IPS DF 4.7 (cell line): Measurements from ENCODE around the gene PRKD1.

Source experiments
- DNase-seq: peaks from one replicate; pipeline ENCODE4 v3.0.0-alpha.2; 2013; ENCODE audit warnings: low spot score; ENCODE audit errors: extremely low read depth

The PRKD1 gene

DNA sequence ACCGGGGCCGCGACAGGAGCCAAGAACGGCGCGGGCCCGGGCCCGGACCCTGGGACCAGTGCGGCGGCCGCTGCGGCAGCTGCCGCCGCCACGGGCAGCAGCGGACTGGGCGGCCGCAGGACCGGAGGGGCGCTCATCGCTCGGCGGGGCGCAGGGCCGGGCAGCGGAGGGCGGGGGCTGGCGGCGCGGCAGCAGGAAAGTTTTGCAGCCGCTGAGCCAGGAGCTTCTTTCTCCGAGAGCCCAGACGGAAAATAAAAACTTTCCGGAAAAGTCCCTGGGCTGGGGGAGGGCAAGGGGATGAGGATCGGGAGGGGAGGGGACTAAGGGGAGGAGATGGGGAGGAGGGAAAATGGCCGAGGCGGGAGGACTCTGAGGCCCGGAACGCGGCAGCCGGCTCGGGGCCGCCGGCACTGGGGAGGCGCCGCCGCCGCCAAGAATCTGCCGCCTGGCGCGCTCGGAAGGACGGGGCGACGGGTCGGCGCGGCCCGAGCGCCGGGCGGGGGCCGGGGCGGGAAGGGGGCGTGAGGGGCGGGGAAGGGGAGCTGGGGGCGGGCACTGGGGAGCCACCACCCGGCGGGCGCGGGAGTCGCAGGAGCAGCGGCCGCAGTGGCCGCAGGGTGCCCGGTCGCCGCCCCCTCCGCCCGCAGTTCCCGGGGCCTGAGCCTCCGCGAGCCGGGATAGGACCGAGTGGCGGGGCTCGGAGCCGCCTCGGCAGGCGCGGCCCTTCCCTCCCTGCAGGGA, at the start of gene PRKD1:
PRKD1 (minus strand) TSS at position 472 of the 741 bp plus-strand sequence.
- no peak for DNase-seq

DNA sequence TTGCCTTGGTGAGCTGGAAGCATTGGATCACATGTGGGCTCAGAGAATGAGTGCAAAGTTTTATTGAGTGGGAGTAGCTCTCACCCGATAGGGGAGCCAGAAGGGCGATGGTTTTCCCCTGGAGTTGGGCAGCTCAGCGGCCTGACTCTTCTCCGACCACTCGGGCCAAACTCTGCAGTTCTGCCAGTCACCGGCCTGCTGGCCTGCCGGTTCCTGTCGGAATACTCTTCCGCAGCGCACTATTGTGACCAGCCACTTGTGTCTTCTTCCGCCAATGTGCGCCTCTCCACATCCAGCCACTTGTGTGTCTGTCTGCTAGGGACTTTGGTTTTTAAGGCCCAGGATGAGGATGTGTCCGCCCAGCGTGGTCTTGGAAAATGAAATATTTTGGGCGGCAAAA, 43.5 kb upstream of the PRKD1 start:
- DNase-seq, result no peak

DNA sequence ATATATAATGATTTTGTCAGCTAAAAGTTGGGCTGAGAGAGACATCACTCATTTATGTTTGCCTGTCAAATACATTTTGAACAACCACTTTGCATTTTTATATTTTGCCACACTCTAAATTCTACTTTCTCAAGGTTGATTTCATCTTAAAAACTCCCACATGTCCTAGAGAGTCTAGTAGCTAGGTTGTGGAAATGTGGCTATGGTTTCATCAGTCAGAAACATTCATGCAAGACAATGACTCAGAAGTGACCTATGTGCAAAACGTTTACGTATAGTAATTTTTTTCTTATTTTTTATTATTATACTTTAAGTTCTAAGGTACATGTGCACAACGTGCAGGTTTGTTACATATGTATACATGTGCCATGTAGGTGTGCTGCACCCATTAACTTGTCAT, 27.4 kb upstream of the PRKD1 start:
- no peak for DNase-seq

DNA sequence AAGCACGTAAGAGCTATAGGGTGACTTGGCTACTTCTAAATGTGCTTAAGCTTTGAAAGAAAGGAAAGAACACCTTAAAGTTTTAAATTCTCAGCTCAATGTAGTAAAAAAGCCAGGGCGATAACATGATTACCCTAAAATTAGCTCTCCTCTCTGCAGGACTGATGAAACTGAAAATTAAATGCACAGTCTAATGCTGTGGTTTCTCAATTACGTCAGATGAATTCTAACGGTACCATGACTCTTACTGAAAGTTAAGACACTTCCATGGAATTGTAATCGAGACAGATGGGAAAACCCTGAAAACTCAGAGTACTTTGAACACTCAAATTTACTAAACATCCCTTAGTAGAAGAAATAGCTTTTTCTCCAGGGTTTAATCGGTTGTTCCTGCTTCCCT, 25.9 kb upstream of the PRKD1 start:
- DNase-seq, result no peak

DNA sequence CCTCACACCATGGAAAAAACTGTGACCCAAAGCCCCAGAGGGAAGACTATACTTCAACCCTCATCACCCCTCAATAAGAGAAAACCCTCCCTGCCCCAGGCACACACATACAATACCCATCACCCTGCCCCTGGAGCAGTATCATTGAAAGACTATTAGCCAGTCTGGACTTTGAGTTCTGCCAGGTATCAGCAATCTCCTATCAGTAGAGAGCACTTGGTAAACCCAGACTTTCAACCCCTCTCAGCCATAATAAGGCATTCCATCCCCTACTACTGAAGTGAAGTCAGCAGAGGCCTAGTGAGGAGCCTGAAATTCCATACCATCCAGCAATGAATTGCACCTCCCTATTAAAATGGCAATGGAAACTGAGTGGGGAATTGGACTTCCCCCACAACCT, 16.4 kb upstream of the PRKD1 start:
- no peak for DNase-seq

DNA sequence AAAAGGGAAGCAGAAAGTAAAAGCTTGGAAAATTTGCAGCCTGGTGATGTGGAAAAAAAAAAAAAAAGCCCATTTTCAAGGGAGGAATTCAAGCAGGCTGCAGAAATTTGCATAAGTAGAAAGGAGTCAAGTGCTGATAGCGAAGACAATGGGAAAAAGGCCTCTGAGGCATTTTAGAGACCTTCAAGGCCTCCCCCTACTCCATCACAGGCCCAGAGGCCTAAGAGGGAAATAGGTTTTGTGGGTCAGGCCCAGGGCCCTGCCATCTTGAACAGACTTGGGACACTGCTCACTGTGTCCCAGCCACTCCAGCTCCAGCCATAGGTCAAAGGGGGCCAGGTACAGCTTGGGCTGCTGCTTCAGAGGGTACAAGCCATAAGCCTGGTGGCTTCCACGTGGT, 13.8 kb upstream of the PRKD1 start:
- no peak for DNase-seq

DNA sequence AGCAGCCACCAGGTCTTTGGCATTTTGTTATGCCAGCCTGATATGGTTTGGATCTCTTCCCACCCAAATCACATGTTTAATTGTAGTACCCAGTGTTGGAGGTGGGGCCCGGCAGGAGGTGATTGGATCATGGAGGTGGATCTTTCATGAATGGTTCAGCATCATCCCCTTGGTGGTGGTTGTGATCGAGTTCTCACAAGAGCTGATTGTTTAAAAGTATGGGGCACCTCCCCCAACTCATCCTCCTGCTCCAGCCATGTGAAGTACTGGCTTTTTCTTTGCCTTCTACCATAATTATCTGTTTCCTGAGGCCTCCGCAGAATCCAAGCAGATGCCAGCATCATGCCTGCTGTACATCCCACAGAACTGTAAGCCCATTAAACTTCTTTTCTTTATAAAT, 12.8 kb upstream of the PRKD1 start:
- DNase-seq, result no peak

DNA sequence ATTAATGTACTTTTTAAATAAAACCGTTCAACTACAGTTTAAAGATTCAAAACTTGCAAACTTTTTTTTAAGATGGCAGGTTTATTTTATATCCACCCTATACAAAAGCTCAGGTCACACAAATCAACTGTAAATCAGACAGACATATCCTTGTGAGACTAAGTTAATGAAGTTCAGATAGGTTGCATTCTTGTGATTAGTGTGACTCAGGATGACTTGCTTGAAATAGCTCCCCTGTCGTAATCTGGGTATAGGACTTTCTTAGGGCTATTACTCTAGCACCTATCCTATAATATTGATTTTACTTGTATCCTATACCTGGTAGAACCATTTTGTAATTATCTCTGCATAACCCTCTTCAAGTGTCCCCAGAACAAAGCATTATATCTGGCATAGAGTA, 9.5 kb upstream of the PRKD1 start:
- no peak for DNase-seq

DNA sequence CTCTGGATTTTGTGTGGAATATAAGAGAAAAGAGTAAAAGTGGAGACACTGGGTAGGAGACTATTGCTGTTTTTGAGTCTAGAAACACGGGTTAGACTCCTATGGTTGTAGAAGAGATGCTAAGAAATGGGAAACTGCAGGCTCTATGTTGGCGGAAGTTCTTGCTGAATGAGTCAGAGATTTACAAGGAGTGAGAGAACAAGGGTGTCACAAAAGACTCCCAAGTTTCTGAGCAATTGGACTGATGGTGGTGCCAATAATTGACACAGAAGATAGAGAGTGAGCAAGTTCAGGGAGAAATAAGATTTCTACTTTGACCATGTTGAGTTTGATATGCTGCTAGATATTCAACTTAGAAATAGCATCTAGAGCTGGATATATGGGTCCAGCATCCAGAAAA, 2.6 kb upstream of the PRKD1 start:
- no peak for DNase-seq

DNA sequence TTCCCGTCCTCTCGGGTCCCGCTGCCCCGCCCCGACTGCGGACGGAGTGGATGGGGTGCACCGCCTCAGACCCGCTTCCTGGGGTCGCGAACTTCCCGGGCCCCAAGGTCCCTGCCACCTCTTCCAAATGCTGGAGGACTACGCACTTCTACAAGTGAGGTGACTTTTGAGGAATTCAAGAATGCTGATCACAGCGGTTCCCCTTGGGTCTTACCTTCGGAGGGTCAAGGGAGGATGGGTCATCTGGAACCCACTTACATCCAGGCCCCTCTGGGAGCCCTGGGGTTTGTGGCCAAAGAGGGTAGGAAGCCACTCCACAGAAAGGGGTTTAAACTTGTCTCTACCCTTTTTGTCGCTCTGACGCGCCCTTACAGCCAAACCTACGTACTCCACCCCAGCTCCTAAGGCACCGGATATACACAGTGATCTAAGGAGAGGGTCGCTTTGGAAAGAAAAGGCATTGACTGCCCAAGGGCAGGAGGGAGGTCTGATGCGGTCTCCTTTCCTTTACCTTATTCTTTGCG, 532 bp upstream of the PRKD1 start:
- DNase-seq, result no peak

DNA sequence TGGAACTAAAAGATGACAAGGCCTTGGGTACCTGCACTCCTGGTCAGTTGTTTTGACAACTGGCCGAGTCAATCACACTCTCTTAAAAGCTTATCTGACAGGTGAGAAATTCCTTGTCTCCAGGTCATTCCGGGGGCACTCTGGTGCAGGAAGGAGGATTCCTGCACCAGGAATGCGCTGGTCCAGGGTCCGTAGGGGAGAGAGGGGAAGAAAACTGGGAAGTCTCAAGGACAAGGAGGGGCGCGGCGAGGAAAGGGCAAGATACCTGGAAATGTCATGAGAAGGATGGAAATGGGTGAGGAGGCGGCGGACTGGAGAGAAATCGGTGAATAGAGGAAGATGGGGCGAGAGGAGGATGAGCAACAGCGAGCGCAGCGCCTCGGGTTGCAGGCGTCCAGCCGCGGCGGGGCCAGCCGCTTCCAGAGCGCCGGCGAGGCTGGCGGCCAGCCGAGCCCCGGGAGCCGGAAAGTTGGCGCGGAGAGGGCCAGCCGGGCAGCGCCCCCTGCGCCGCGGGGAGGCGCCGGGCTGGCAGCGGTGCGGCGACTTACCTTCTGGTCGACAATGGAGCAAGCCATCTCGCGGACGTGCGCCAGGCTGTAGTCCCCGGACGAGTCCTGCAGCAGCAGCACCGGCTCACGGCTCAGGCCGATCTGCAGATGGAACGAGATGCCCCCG, 809 bp downstream of the PRKD1 start:
- DNase-seq, result no peak

DNA sequence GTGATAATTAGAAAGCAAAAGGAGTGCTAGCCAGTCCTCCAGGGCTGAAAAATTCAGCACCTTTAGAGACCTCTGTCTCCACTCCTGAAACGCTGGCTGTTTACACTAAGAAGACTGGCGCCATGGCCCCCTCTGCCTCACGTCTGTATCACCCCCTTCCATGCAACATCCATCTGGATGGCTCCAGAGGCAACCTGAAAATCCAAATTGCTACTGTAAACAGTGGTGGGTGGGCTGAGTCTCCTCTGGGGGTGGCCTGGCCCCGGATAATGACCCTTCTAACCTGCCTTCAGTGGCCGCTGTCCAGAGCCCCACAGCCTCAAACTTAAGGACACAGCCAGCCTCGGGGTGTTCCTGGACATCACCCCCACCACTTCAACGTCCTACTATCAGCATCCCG, 1.4 kb downstream of the PRKD1 start:
- DNase-seq, result no peak

DNA sequence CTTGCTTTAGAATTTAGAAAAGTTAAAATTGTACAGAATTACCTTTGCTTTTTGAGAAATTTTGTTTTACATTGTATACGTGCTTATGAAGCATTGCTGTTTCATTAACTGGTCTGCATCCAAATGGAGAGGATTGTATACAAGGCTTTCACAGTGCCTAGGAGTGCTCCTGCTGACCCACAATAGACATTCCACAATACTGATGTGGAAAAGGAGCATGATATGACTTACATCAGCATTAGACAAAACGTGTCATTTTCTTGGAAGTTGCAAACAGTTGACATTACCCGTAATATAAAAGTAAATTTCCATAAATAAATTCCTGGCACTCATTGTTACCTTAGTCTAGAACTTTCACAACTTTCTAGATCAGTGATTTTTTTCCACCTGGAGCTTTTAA, 1.9 kb downstream of the PRKD1 start:
- DNase-seq, result no peak

DNA sequence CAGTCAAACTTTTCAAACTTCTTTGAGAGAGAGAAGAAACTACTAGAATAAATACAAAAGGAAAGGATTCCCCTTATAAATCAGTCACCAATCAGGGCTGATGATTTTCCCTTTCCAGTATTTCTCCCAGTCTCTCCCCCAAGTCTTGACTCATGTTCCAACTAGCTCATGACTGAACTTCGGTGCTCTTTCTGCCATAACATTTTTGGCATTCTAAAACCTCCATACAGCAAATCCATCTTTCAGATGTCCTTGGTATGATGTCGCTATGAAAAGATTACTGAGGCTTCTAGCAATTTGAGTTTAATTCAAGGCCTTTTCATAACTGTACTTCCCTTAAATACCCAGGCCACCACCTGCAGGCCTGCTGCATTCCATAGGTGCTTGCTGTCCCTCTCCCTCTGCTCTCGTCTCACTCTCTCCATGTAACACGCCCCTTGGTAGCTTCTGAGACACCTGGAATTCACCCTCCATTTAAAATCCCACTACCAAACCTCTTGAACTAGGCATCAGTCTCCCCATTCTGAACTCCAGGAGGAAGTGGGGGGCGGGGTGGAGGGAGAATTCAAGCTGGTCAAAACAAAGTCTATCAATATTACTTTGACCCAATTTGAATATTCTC, 2.4 kb downstream of the PRKD1 start:
- no peak for DNase-seq

DNA sequence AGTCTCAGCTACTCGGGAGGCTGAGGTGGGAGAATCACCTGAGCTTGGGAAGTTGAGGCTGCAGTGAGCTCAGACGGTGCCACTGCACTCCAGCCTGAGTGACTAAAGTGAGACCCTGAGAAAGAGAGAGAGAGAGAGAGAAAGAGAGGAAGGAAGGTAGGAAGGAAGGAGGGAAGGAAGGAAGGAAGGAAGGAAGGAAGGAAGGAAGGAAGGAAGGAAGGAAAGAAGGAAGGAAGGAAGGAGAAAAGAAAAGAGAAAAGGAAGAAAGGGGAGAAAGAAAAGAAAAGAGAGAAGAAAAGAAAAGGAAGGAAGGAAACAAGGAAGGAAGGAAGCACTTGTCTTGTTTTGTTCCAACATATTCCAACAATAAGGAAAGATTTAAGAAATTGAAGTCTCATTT, 7.8 kb downstream of the PRKD1 start:
- no peak for DNase-seq

DNA sequence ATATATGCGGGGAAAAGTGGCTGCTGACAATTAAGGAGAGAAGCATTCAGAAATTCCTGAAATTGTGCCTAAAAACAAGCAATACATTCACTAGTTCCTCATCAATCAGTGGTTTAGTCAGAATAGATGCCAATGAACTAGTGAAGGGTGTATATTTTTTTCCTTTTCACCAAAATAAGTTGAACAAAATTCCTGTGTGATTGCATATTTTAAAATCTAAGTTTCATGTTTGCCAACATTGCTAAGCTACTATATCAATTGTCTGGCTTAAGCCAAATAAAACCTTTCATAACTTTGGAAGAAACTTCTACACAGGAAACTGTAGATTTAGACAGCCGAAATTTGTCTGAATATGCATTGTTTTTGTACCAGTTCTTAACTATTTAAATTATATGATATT, 8.7 kb downstream of the PRKD1 start:
- no peak for DNase-seq

DNA sequence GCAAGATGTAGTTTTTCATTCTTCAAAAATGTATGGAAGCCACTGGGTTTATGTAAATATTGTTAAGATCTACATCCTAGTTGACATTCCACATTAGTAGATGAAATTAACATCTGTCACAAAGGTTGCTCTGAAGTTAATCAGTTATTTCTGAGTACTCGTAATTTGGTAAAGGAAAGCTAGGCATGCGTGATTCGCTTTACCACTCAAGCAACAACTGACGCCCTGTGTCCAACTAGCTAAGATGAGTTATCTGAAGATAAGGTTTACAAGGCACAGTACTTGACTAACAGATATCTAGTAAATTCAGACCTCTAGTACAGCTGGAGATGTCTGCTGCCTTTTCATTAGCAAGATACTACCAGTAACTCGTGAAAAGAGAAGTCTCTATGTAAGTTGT, 14.1 kb downstream of the PRKD1 start:
- DNase-seq, result no peak

DNA sequence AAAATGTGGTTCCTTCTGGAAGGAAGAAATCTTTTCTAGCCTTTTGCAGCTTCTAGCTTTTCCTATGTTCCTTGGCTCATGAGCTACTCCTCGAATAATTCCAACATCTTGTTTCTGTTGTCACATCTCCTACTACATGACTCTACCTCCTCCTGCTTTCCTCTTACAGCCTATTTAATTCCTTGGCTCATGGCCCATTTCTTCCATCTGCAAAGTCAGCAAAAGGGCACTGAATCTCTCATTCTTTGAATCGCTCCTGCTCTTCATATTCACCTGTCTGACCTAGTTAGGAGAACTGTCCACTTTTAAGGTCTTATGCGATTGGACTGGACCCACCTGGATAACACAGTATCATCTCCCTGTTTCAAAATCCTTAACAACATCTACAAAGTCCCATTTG, 15.8 kb downstream of the PRKD1 start:
- no peak for DNase-seq

DNA sequence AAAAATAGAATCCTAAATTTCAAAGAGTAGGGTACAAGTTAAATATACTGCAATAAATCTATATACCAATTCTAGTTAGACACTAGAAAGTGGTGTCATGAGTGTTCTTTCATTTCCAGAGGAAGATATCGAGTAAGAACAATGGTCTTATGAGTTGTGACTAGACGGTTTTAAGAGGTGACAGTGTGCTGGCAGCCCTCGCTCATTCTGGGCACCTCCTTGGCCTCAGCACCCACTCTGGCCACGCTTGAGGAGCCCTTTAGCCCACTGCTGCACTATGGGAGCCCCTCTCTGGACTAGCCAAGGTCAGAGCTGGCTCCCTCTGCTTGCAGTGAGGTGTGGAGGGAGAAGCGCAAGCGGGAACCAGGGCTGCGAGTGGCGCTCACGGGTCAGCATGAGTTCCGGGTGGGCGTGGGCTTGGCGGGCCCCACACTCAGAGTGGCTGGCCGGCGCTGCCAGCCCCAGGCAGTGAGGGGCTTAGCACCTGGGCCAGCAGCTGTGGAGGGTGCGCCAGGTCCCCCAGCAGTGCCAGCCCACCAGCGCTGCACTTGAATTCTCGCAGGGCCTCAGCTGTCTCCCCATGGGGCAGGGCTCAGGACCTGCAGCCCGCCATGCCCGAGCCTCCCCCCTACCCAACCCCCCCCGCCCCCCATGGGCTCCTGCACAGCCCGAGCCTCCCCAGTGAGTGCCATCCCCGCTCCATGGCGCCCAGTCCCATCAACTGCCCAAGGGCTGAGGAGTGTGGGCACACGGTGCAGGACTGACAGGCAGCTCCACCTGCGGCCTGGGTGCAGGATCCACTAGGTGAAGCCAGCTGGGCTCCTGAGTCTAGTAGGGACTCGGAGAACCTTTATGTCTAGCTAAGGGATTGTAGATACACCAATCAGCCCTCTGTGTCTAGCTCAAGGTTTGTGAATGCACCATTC, 18.7 kb downstream of the PRKD1 start:
- no peak for DNase-seq

DNA sequence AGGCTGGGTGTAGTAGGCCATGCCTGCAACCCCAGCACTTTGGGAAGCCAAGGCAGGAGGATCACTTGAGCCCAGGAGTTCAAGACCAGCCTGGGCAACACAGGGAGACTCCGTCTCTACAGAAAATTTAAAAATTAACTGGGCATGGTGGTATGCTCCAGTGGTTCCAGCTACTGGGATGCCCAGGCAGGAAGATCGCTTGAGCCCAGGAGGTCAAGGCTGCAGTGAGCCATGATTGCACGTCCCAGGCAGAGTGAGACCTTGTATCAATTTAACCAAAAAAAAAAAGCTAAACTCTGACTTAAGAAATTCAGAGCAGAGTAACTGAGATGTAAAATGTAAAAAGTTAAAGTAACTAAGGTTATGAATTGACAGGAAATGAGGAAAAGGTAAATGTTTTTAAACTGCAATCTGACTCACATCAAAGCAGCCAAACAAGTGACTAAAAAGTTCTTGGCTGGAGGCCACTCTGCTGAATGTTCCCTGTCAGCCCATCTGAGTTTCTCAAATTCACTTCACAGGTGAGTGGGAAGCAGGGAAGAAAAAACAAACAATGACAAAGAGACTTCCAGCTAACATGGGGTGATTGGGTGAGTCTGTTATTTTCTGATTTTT, 21.3 kb downstream of the PRKD1 start:
- no peak for DNase-seq

DNA sequence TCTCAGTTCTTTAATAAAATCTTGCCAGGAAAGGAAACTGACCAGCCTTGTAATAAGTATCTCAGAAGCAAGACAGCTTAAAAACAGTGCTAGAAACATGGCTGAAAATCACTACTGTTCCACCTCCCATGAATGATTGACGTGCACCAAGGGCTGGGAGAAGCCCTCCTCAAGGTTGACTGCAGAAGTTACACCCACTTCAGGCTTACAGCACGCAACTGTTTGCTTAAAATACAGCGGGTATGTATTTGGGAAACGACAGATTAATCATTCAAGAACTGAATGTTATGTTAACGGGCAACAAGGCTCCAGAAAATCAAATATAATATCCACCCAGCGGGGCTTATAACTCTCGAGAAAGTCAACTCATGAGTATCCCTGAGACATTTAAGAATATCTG, 22.1 kb downstream of the PRKD1 start:
- DNase-seq, result no peak
